ENCODE results near the gene SPTB. TPM values are rescaled to one million over a fixed set of nuclear protein-coding genes. Genes with fewer than 3 reads are reported as not detected.
A peak's percentile ranks its signal among the peaks of the same experiment; 100 is the strongest.

The SPTB gene
- total and polyA plus RNA-seq, 9 of the 15 experiments (the other 6 are each of a cell fraction or from before 2014, with no cell fraction given) = 0.21 to 45.9 (median 11.7) TPM

DNA sequence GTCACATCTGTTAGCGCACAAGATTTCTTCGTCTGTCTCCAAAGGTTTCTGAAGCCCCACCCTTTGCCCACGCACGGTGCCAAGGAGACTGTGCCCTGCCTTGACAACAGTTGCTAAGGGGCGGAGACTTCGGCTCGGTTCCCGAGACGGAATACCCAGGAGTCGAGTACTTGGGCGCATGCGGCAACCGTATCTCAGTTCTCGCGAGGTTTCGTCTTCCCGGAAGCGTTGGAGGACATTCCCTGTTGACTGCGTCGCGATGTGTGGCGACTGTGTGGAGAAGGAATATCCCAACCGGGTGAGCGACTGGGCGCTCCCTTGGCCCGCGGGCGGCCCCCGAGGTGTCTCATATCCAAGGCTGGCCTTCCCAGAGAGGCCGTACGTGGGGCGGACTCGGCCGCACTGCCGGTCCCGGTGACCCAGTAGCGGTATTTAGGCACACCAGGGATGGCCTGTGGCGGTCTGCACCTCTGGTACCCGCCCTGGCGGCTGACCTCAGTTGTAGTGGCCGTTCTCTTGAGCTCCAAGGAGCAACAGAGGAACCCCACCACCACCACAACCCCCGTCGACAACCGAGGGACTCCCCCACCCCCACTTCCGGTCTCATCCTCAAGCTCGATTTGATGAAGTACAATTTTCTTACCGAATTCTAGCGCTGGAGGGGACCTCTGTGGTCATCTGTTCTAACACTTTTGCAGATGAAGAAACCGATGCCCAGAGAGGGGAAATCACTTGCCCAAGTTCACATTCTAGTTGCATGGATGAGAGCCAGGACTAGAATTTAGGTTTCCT lies 34.7 kb upstream of the SPTB start, which contains the start of gene CHURC1 (continued):
- TF ChIP-seq, protein P1, sequence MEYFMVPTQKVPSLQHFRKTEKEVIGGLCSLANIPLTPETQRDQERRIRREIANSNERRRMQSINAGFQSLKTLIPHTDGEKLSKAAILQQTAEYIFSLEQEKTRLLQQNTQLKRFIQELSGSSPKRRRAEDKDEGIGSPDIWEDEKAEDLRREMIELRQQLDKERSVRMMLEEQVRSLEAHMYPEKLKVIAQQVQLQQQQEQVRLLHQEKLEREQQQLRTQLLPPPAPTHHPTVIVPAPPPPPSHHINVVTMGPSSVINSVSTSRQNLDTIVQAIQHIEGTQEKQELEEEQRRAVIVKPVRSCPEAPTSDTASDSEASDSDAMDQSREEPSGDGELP (CRISPR knock-in tag; IDR thresholded peaks at IDR 0.05; ENCODE audit: borderline replicate concordance) = no peak
- no peak for TF ChIP-seq RNF2 (IDR thresholded peaks at IDR 0.05)
- no peak for TF ChIP-seq CGGBP1 (CRISPR knock-in tag; IDR thresholded peaks at IDR 0.05)
- no peak for TF ChIP-seq ZNF77 (CRISPR knock-in tag; IDR thresholded peaks at IDR 0.05)
- no peak for TF ChIP-seq FUS (optimal IDR thresholded peaks at IDR 0.05; ENCODE audit: low read depth, low read length)
- no peak for TF ChIP-seq ATF4 (CRISPR knock-in tag; IDR thresholded peaks at IDR 0.05)
- no peak for TF ChIP-seq ZNF277 (CRISPR knock-in tag; IDR thresholded peaks at IDR 0.05; ENCODE audit: borderline replicate concordance)
- TF ChIP-seq, protein P2, sequence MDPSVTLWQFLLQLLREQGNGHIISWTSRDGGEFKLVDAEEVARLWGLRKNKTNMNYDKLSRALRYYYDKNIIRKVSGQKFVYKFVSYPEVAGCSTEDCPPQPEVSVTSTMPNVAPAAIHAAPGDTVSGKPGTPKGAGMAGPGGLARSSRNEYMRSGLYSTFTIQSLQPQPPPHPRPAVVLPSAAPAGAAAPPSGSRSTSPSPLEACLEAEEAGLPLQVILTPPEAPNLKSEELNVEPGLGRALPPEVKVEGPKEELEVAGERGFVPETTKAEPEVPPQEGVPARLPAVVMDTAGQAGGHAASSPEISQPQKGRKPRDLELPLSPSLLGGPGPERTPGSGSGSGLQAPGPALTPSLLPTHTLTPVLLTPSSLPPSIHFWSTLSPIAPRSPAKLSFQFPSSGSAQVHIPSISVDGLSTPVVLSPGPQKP (CRISPR knock-in tag; IDR thresholded peaks at IDR 0.05) = no peak
- no peak for TF ChIP-seq RBM17 (IDR thresholded peaks at IDR 0.05; ENCODE audit: borderline replicate concordance, low read depth, low read length)
- TF ChIP-seq NBN (IDR thresholded peaks at IDR 0.05; ENCODE audit: low read depth) = no peak
- TF ChIP-seq SRSF7 (optimal IDR thresholded peaks at IDR 0.05; ENCODE audit: low read depth, low read length) = no peak
- no peak for TF ChIP-seq ZFP36 (IDR thresholded peaks at IDR 0.05; ENCODE audit: low read depth, low read length, partially characterized antibody)
- TF ChIP-seq PML (IDR thresholded peaks at IDR 0.05; ENCODE audit: low read length) = peak; percentile 51; the same call in 1 of the 2 replicates
- no peak for TF ChIP-seq HNRNPK (IDR thresholded peaks at IDR 0.05; ENCODE audit: low read depth, low read length, poor library complexity, severe bottlenecking)
- TF ChIP-seq, protein P3, sequence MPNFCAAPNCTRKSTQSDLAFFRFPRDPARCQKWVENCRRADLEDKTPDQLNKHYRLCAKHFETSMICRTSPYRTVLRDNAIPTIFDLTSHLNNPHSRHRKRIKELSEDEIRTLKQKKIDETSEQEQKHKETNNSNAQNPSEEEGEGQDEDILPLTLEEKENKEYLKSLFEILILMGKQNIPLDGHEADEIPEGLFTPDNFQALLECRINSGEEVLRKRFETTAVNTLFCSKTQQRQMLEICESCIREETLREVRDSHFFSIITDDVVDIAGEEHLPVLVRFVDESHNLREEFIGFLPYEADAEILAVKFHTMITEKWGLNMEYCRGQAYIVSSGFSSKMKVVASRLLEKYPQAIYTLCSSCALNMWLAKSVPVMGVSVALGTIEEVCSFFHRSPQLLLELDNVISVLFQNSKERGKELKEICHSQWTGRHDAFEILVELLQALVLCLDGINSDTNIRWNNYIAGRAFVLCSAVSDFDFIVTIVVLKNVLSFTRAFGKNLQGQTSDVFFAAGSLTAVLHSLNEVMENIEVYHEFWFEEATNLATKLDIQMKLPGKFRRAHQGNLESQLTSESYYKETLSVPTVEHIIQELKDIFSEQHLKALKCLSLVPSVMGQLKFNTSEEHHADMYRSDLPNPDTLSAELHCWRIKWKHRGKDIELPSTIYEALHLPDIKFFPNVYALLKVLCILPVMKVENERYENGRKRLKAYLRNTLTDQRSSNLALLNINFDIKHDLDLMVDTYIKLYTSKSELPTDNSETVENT (CRISPR knock-in tag; IDR thresholded peaks at IDR 0.05) = no peak
- TF ChIP-seq HMG20B (CRISPR knock-in tag; IDR thresholded peaks at IDR 0.05) = no peak
- TF ChIP-seq MCM5 (IDR thresholded peaks at IDR 0.05; ENCODE audit: low read depth) = no peak
- no peak for TF ChIP-seq EZH2 (IDR thresholded peaks at IDR 0.05; ENCODE audit: borderline replicate concordance, low read depth, low read length)
- no peak for TF ChIP-seq ATF7 (IDR thresholded peaks at IDR 0.05)
- no peak for TF ChIP-seq CHD4 (IDR thresholded peaks at IDR 0.05; ENCODE audit: insufficient read depth, insufficient replicate concordance, low read depth, low read length, poor library complexity, severe bottlenecking)
- TF ChIP-seq RFX1 (IDR thresholded peaks at IDR 0.05) = peak; percentile 99
- TF ChIP-seq NFXL1 (CRISPR knock-in tag; IDR thresholded peaks at IDR 0.05) = no peak

Measured in K562 (cell line).